Lower leg skin (tissue), 3 donors: ENCODE results near the gene YAE1.

Experiments used
- CTCF ChIP-seq, 3 donors: fragments of 450-650 bp; IDR thresholded peaks; one replicate each; pipeline ENCODE4 v1.5.1; 2016; ENCODE audit warnings: antibody characterized with exemption in 3 of 3, mild to moderate bottlenecking in 3 of 3, moderate library complexity in 2 of 3
- POLR2A ChIP-seq, 2 donors: fragments of 450-650 bp; IDR thresholded peaks; one replicate each; pipeline ENCODE4 v1.6.1; 2016 to 2017; ENCODE audit warnings: antibody characterized with exemption in 2 of 2, mild to moderate bottlenecking in 1 of 2, moderate library complexity in 1 of 2

- TF ChIP-seq CTCF (IDR thresholded peaks at IDR 0.05) = no peak
- TF ChIP-seq POLR2A (IDR thresholded peaks at IDR 0.05) = no peak
Observed at GRCh38 chr7:39536951-39537350, 29.3 kb upstream of the YAE1 start.
